Sigmoid colon (tissue), 4 donors: ENCODE measurements around the gene SLIT3.

ENCODE experiments used
- EP300 ChIP-seq, 4 donors: sonication (generic); formaldehyde crosslinking; IDR thresholded peaks; one replicate each; pipeline ENCODE4 v1.6.1; 2017; ENCODE audit warnings: antibody characterized with exemption in 4 of 4
- POLR2AphosphoS5 ChIP-seq, 4 donors: sonication (generic); formaldehyde crosslinking; IDR thresholded peaks; one replicate each; pipeline ENCODE4 v1.6.1; 2017; ENCODE audit warnings: antibody characterized with exemption in 4 of 4
- TF ChIP-seq, protein P1 (sequence below), 4 experiments: fragments of 450-650 bp in 3 of 4; fragments of 200-600 bp in 1 of 4; IDR thresholded peaks; one replicate each; pipeline ENCODE4 v1.5.1; 2016 to 2019; ENCODE audit warnings: antibody characterized with exemption in 4 of 4, mild to moderate bottlenecking in 3 of 4, moderate library complexity in 2 of 4

- TF ChIP-seq, protein P1, sequence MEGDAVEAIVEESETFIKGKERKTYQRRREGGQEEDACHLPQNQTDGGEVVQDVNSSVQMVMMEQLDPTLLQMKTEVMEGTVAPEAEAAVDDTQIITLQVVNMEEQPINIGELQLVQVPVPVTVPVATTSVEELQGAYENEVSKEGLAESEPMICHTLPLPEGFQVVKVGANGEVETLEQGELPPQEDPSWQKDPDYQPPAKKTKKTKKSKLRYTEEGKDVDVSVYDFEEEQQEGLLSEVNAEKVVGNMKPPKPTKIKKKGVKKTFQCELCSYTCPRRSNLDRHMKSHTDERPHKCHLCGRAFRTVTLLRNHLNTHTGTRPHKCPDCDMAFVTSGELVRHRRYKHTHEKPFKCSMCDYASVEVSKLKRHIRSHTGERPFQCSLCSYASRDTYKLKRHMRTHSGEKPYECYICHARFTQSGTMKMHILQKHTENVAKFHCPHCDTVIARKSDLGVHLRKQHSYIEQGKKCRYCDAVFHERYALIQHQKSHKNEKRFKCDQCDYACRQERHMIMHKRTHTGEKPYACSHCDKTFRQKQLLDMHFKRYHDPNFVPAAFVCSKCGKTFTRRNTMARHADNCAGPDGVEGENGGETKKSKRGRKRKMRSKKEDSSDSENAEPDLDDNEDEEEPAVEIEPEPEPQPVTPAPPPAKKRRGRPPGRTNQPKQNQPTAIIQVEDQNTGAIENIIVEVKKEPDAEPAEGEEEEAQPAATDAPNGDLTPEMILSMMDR (IDR thresholded peaks at IDR 0.05): no peak
- TF ChIP-seq POLR2AphosphoS5 (IDR thresholded peaks at IDR 0.05) (no peak), EP300 (IDR thresholded peaks at IDR 0.05) (no peak)
Measured at GRCh38 chr5:168689260-168689659, 611.7 kb downstream of the SLIT3 start.
